ENCODE results near the gene LRFN4. TPM values are rescaled to one million over a fixed set of nuclear protein-coding genes. Genes with fewer than 3 reads are reported as not detected.

The LRFN4 gene
- total RNA-seq, 1 donor from 2014 or later: 13.5 TPM

- no peak for TF ChIP-seq CTCF (IDR thresholded peaks at IDR 0.05; ENCODE audit: borderline replicate concordance)
- Histone ChIP-seq H3K27me3 (ENCODE audit: low read depth) (no peaks in the 10 kb centered on the region), H3K4me3 (no peak overlapping the region), H3K4me1 (peaks cover 11% of the 10 kb centered on the region), H3K9me3 (replicated peaks) (no peaks in the 10 kb centered on the region), H3K36me3 (no peaks in the 10 kb centered on the region), H3K27ac (replicated peaks) (no peak overlapping the region)
- DNase-seq: no peak
- intact Hi-C loops (cut with micrococcal nuclease): no loop called here
These were observed 22.7 kb downstream of the LRFN4 start for GRCh38 chr11:66879583-66879982.

GRCh38 chr11:66879999-66880398 lies 23.1 kb downstream of the LRFN4 start:
- Histone ChIP-seq H3K27me3 (ENCODE audit: low read depth) (no peaks in the 10 kb centered on the region), H3K27ac (replicated peaks) (no peak overlapping the region), H3K36me3 (no peaks in the 10 kb centered on the region), H3K4me3 (no peak overlapping the region), H3K9me3 (replicated peaks) (no peaks in the 10 kb centered on the region), H3K4me1 (peaks cover 11% of the 10 kb centered on the region)
- DNase-seq: no peak
- no peak for TF ChIP-seq CTCF (IDR thresholded peaks at IDR 0.05; ENCODE audit: borderline replicate concordance)
- intact Hi-C loops (cut with micrococcal nuclease): no loop called here

GRCh38 chr11:66880496-66881450 lies 23.9 kb downstream of the LRFN4 start:
- intact Hi-C loops (cut with micrococcal nuclease): no loop called here
- Histone ChIP-seq H3K27me3 (ENCODE audit: low read depth) (no peaks in the 10 kb centered on the region), H3K4me1 (peaks cover 11% of the 10 kb centered on the region), H3K36me3 (no peaks in the 10 kb centered on the region), H3K4me3 (no peak overlapping the region), H3K27ac (replicated peaks) (no peak overlapping the region), H3K9me3 (replicated peaks) (no peaks in the 10 kb centered on the region)
- no peak for TF ChIP-seq CTCF (IDR thresholded peaks at IDR 0.05; ENCODE audit: borderline replicate concordance)
- DNase-seq: no peak

GRCh38 chr11:66881451-66881835 lies 24.6 kb downstream of the LRFN4 start:
- intact Hi-C loops (cut with micrococcal nuclease): no loop called here
- TF ChIP-seq CTCF (IDR thresholded peaks at IDR 0.05; ENCODE audit: borderline replicate concordance): no peak
- peaks cover 14% of the 10 kb centered on the region for H3K4me1 ChIP-seq

GRCh38 chr11:66881927-66882452 lies 25.1 kb downstream of the LRFN4 start:
- no peak for DNase-seq
- H3K4me1 ChIP-seq: peaks cover 20% of the 10 kb centered on the region
- no peaks in the 10 kb centered on the region for H3K27me3 ChIP-seq (ENCODE audit: low read depth)

More at GRCh38 chr11:66881451-66881835, 24.6 kb downstream of the LRFN4 start:
- H3K4me3 ChIP-seq: no peak overlapping the region
- H3K36me3 ChIP-seq: no peaks in the 10 kb centered on the region
- no peaks in the 10 kb centered on the region for H3K27me3 ChIP-seq (ENCODE audit: low read depth)
- H3K9me3 ChIP-seq (replicated peaks): no peaks in the 10 kb centered on the region
- no peak overlapping the region for H3K27ac ChIP-seq (replicated peaks)
- DNase-seq: no peak

More at GRCh38 chr11:66881927-66882452, 25.1 kb downstream of the LRFN4 start:
- no peaks in the 10 kb centered on the region for H3K36me3 ChIP-seq
- H3K9me3 ChIP-seq (replicated peaks): no peaks in the 10 kb centered on the region
- intact Hi-C loops (cut with micrococcal nuclease): no loop called here
- no peak overlapping the region for H3K27ac ChIP-seq (replicated peaks)
- no peak overlapping the region for H3K4me3 ChIP-seq
- TF ChIP-seq CTCF (IDR thresholded peaks at IDR 0.05; ENCODE audit: borderline replicate concordance): no peak

Data from left ventricle myocardium inferior (tissue), 1 donor.